ENCODE data around the gene RBFOX1. TPM values are rescaled to one million over a fixed set of nuclear protein-coding genes. Genes with fewer than 3 reads are reported as not detected.
"Not testable (repeated sequence)": the region's sequence is repeated elsewhere in the genome, so short reads cannot be mapped to it uniquely, and the experiment has no call there.

The RBFOX1 gene
- total RNA-seq, 1 donor, result not detected

- no peak for DNase-seq (ENCODE audit: low read depth in 2 of 3, low spot score in 2 of 3)
Measured at GRCh38 chr16:7449808-7450207, 117.2 kb downstream of the RBFOX1 start.

DNA sequence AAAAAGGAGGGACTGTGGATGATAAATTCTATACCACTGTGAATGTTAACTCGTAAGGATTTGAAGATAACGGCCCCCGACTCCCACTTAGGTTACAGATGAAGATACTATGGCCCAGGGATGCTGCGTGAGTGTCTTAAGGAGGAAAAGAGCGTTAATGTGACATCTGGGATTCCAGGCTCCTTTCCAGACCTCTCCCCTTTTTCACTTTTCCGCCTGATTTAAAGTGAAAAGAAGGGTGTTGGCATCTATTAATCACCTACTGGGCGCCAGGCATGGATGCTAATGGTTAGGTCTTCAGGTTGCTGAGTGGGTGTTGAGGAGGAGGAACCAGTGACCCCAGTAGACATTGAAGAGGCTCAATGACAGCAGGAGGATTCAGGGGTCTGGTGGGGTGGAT, 117.8 kb downstream of the RBFOX1 start:
- no peak for DNase-seq (ENCODE audit: low read depth in 2 of 3, low spot score in 2 of 3)

GRCh38 chr16:7452090-7452489, 119.4 kb downstream of the RBFOX1 start:
- no peak for DNase-seq (ENCODE audit: low read depth in 2 of 3, low spot score in 2 of 3)

GRCh38 chr16:7456211-7456610, 123.6 kb downstream of the RBFOX1 start:
- no peak for DNase-seq (ENCODE audit: low read depth in 2 of 3, low spot score in 2 of 3)

GRCh38 chr16:7458144-7458543, 125.5 kb downstream of the RBFOX1 start:
- DNase-seq (ENCODE audit: low read depth in 2 of 3, low spot score in 2 of 3), result no peak

GRCh38 chr16:7470344-7470743, 137.7 kb downstream of the RBFOX1 start:
- no peak for DNase-seq (ENCODE audit: low read depth in 2 of 3, low spot score in 2 of 3)

DNA sequence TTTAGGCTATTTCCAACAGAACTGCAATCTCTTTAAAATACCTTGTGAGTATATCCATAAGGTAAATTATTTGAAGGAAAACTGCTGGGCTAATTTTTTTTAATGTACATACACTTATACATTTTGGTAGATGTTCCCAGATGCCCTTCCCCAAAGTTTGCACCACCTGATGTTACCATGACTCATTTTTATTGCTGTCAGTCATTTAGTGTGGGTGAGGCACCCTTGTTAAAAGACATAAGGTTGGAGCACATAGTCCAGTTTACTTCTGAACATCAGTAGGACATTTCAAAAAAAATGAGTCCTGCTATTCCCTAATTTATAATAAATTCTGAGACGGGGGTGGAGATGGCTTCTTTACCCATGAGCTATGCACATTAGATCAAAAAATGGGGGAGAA, 138.6 kb downstream of the RBFOX1 start:
- DNase-seq (ENCODE audit: low read depth in 2 of 3, low spot score in 2 of 3), result no peak

GRCh38 chr16:7482032-7482431, 149.4 kb downstream of the RBFOX1 start:
- no peak for DNase-seq (ENCODE audit: low read depth in 2 of 3, low spot score in 2 of 3)

DNA sequence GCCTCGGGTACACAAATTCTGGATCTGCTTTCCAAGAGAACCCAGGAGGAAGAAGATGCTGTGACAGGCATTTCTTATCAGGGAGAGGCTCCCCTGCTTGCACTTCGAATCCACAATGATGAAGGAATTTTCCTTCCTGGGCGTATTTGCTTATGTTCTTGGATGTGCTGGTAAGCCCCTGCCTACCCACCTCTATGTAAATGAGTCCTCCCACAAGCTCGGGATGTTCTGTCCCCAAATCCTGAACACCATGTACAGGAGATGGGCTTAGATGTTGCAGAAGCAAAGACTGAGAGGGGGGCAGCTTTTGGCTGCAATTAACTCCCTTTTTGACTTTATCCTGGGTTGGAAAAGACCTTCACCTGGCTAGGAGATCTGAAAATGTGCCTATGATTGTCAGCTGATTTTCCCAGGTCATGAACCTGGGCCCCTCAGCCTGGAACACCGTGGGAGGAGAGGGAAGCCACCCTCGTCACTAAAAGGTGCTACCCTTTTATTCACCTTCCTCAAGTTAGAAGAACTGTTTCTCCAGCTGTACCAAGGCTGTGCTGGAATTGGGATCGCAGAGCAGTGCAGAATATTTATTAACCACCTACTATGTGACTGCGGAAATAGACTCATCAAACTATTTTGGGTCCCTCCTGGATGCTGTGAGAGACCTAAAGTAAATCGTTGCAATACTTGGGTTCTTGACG, 150.1 kb downstream of the RBFOX1 start:
- no peak for DNase-seq (ENCODE audit: low read depth in 2 of 3, low spot score in 2 of 3)

- DNase-seq (ENCODE audit: low read depth in 2 of 3, low spot score in 2 of 3), result no peak
Measured at GRCh38 chr16:7487574-7488323, 155.1 kb downstream of the RBFOX1 start.

DNA sequence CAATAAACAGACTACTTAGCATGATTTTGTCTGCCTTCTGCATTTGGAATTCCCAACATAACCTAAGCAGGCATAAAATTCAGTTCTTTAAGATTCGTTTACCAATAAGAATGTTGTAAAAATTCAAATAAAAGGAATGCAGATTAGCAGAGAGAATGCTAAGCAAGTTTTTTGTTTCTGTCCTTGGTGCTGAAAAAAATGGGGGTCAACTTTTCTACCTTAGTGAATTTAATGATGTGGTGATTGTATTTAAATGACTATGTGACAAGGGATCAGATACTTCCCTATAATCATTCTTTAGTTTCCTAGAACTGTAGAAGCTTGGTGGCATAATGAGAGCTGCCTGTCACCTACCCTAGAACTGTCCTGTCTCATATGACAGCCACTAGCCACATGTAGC, 159.5 kb downstream of the RBFOX1 start:
- no peak for DNase-seq (ENCODE audit: low read depth in 2 of 3, low spot score in 2 of 3)

- DNase-seq (ENCODE audit: low read depth in 2 of 3, low spot score in 2 of 3), result no peak
Measured at GRCh38 chr16:7493133-7493532, 160.5 kb downstream of the RBFOX1 start.

DNA sequence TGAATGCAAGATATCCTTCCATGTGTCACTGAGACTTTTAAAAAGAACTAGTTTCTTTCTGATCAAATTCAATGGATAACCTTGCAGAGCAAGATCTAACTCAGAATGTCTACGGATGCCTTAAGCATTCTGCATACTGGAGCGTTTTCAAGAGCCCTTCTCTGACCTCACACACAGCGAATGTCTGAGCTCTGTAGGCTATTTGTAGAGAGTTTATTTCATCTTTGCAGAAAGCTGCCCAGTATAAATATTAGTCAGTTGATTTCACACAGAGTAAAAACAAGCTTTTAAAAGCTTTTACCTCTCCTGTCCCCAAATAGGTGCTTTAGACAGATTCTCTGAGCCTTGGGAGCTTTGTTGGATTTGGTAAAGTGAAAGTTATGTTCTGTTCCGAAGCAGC, 165.0 kb downstream of the RBFOX1 start:
- DNase-seq (ENCODE audit: low read depth in 2 of 3, low spot score in 2 of 3), result no peak

DNA sequence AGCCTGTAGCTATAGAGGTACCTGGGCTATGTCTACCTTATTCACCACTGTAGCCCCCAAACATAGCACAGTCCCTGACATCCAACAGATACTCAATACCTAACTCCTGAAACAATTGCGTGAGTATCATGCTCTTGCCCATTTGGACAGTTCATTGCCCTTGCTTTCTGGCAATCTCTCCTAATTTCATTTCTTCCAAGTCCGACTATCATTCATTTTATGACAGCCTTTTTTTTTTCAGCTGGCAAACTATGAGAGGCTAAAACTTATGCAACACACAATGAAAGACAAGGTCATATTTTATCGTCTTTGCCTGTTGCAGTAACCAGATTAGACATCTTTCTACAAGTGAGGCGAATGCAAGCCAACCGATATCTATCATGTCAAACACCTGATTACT, 169.2 kb downstream of the RBFOX1 start:
- DNase-seq (ENCODE audit: low read depth in 2 of 3, low spot score in 2 of 3), result no peak

DNA sequence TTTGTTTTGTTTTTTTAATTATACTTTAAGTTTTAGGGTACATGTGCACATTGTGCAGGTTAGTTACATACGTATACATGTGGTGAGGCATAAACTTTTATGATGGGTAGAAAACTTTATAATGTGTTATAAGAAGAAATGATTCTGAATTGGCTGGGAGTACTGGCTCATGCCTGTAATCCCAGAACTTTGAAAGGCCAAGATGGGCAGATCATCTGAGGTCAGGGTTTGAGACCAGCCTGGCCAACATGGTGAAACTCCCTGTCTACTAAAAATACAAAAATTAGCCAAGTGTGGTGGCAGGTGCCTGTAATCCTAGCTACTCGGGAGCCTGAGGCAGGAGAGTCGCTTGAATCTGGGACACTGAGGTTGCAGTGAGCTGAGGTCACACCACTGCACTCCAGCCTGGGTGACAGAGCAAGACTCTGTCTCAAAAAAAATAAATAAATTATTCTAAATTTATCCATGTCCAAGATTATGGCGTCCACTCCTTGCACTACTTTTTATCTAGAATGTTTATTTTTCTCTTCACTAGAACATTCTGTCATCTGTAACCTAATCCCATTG, 170.0 kb downstream of the RBFOX1 start:
- DNase-seq (ENCODE audit: low read depth in 2 of 3, low spot score in 2 of 3), result not testable (repeated sequence)

DNA sequence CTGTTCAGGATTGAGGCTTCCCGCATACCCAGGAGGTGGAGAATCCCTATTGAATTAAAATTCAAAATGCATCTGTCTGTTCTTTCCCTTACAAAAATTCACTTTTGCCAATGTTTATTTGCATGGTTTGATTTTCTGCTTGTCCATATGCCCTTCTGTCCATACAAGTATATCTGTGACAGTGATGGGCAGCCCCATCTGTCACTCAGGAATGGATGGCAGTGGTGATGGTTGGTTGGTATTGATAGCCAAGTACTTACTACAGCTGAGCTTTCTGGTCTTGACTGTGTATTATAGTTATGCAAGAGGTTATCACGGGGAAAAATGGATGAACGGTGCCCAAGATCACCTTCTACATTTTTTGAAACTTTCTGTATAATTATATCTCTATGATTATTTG, 171.0 kb downstream of the RBFOX1 start:
- no peak for DNase-seq (ENCODE audit: low read depth in 2 of 3, low spot score in 2 of 3)

DNA sequence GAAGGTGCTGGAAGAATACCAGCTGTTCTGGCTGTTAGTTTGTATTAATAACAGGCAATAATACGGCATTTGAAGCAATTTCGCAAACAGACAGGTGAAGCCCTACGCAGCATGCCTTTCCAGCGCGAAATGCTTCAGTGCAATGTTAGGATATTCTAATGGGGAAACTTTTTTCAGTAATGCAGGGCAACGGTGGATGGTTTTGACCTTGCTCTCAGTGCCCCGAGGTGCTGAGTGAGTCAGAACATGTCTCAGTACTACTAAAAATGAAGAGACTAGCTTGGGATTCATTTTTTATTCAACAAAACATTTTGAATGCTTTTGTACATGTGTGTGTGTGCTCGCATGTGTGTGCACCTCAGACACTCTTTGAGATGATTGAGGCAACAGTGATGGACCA, 172.2 kb downstream of the RBFOX1 start:
- DNase-seq (ENCODE audit: low read depth in 2 of 3, low spot score in 2 of 3), result no peak

DNA sequence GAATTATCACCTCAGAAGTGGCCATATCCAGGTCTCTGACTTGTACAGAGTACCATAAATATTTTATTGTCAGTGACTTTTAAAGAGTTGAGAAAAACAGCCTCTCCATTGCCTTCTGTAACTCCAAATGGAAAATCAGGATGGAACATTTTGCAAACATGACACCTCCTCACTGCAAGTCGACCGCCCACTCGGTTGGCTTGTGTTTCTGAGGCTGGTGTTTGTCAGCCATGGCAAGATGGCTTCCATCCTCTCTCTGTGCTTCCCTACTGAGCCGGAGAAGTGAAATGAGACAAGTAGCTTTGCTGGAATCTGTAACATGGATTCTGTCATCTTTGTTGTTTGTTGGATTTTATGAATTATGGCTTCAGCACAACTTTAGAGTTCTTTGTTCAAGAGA, 172.8 kb downstream of the RBFOX1 start:
- no peak for DNase-seq (ENCODE audit: low read depth in 2 of 3, low spot score in 2 of 3)

- DNase-seq (ENCODE audit: low read depth in 2 of 3, low spot score in 2 of 3), result no peak
Measured at GRCh38 chr16:7506363-7506762, 173.7 kb downstream of the RBFOX1 start.

- DNase-seq (ENCODE audit: low read depth in 2 of 3, low spot score in 2 of 3), result no peak
Measured at GRCh38 chr16:7508656-7509055, 176.0 kb downstream of the RBFOX1 start.

DNA sequence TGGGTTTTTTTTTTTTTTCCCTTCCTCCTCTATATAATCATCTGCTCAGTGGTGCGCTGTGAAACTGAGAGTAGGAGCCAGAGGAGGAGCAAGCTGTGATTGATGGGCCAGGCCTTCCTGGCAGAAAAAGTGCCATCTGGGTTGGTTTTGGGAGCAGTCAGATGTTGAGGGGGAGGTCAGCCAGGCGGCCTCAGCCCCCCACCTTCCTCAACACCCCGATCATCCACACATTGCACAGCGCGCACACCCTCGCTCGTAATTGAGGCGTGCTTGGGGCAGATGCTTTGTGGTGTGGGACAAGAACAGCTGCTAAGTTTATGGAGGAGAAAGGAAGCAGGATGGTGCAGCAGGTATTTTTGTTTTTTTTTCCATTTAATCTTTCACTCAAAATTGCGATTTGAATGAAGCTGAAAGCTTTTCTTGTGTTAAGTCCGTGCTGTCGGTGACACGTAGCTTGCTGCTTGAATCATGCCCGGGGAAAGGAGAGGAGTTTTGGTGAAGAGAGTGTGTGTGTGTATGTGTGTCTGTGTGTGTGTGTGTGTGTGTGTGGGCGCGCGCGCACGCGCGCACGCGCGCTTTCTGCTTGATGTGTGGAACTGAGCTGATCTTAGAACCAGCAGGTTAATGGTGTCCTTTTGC, 177.4 kb downstream of the RBFOX1 start:
- no peak for DNase-seq (ENCODE audit: low read depth in 2 of 3, low spot score in 2 of 3)

All from hematopoietic multipotent progenitor cell (in vitro differentiated cells).